Measurements from ENCODE around the gene TRIP13.

The TRIP13 gene

GRCh38 chr5:865771-866170 lies 26.9 kb upstream of the TRIP13 start:
- no peak overlapping the region for H3K4me3 ChIP-seq (ENCODE audit: low read length)
- H3K4me1 ChIP-seq (ENCODE audit: low read length), result no peaks in the 10 kb centered on the region
- H2AFZ ChIP-seq (ENCODE audit: low read length), result no peak overlapping the region

GRCh38 chr5:867300-867870 lies 25.3 kb upstream of the TRIP13 start:
- Histone ChIP-seq H4K20me1 (ENCODE audit: insufficient read depth, low read length) (no peaks in the 10 kb centered on the region), H3K27ac (ENCODE audit: low read length) (no peak overlapping the region)

More at GRCh38 chr5:865771-866170, 26.9 kb upstream of the TRIP13 start:
- Histone ChIP-seq H3K79me2 (ENCODE audit: low read length) (no peaks in the 10 kb centered on the region), H3K9me2 (replicated peaks; ENCODE audit: insufficient read depth, low read length) (no peaks in the 10 kb centered on the region), H3K27ac (ENCODE audit: low read length) (no peak overlapping the region), H3K27me3 (replicated peaks; ENCODE audit: insufficient read depth, low read length) (no peaks in the 10 kb centered on the region), H3K9me3 (replicated peaks; ENCODE audit: insufficient read depth, low read length) (no peaks in the 10 kb centered on the region), H3K4me2 (ENCODE audit: low read depth, low read length) (no peak overlapping the region), H3F3A (ENCODE audit: insufficient read depth, low read length) (no peaks in the 10 kb centered on the region), H4K20me1 (ENCODE audit: insufficient read depth, low read length) (no peaks in the 10 kb centered on the region), H3K36me3 (replicated peaks; ENCODE audit: insufficient read depth, low read length) (no peaks in the 10 kb centered on the region), H3K9ac (ENCODE audit: low read length) (no peak overlapping the region)
- TF ChIP-seq EZH2 (optimal IDR thresholded peaks at IDR 0.05; ENCODE audit: low read depth, low read length), result no peak
- no peak for TF ChIP-seq EZH2phosphoT487 (IDR thresholded peaks at IDR 0.05; ENCODE audit: low read length)
- TF ChIP-seq CTCF (IDR thresholded peaks at IDR 0.05; ENCODE audit: low read length), result no peak
- DNase-seq, result no peak

GRCh38 chr5:868428-869135 lies 24.1 kb upstream of the TRIP13 start:
- Histone ChIP-seq H3K4me1 (ENCODE audit: low read length) (no peaks in the 10 kb centered on the region), H3K27me3 (replicated peaks; ENCODE audit: insufficient read depth, low read length) (no peaks in the 10 kb centered on the region), H3K4me2 (ENCODE audit: low read depth, low read length) (no peak overlapping the region), H3K9me3 (replicated peaks; ENCODE audit: insufficient read depth, low read length) (no peaks in the 10 kb centered on the region), H3K27ac (ENCODE audit: low read length) (no peak overlapping the region), H3K36me3 (replicated peaks; ENCODE audit: insufficient read depth, low read length) (peaks cover 9% of the 10 kb centered on the region; the same call in 1 of the 2 replicates), H4K20me1 (ENCODE audit: insufficient read depth, low read length) (no peaks in the 10 kb centered on the region), H3K9ac (ENCODE audit: low read length) (no peak overlapping the region), H3K4me3 (ENCODE audit: low read length) (no peak overlapping the region), H3K79me2 (ENCODE audit: low read length) (no peaks in the 10 kb centered on the region; the same call in 1 of the 2 replicates), H3K9me2 (replicated peaks; ENCODE audit: insufficient read depth, low read length) (no peaks in the 10 kb centered on the region), H3F3A (ENCODE audit: insufficient read depth, low read length) (no peaks in the 10 kb centered on the region), H2AFZ (ENCODE audit: low read length) (no peak overlapping the region)
- TF ChIP-seq EZH2 (optimal IDR thresholded peaks at IDR 0.05; ENCODE audit: low read depth, low read length) (no peak), CTCF (IDR thresholded peaks at IDR 0.05; ENCODE audit: low read length) (no peak), EZH2phosphoT487 (IDR thresholded peaks at IDR 0.05; ENCODE audit: low read length) (no peak)
- no peak for DNase-seq

More at GRCh38 chr5:867300-867870, 25.3 kb upstream of the TRIP13 start:
- Histone ChIP-seq H2AFZ (ENCODE audit: low read length) (no peak overlapping the region), H3F3A (ENCODE audit: insufficient read depth, low read length) (no peaks in the 10 kb centered on the region), H3K9ac (ENCODE audit: low read length) (no peak overlapping the region), H3K27me3 (replicated peaks; ENCODE audit: insufficient read depth, low read length) (no peaks in the 10 kb centered on the region), H3K9me3 (replicated peaks; ENCODE audit: insufficient read depth, low read length) (no peaks in the 10 kb centered on the region), H3K4me3 (ENCODE audit: low read length) (no peak overlapping the region), H3K79me2 (ENCODE audit: low read length) (no peaks in the 10 kb centered on the region; the same call in 1 of the 2 replicates), H3K4me2 (ENCODE audit: low read depth, low read length) (no peak overlapping the region), H3K4me1 (ENCODE audit: low read length) (no peaks in the 10 kb centered on the region), H3K36me3 (replicated peaks; ENCODE audit: insufficient read depth, low read length) (peaks cover 9% of the 10 kb centered on the region; the same call in 1 of the 2 replicates), H3K9me2 (replicated peaks; ENCODE audit: insufficient read depth, low read length) (no peaks in the 10 kb centered on the region)
- no peak for TF ChIP-seq CTCF (IDR thresholded peaks at IDR 0.05; ENCODE audit: low read length)
- TF ChIP-seq EZH2 (optimal IDR thresholded peaks at IDR 0.05; ENCODE audit: low read depth, low read length), result no peak
- no peak for TF ChIP-seq EZH2phosphoT487 (IDR thresholded peaks at IDR 0.05; ENCODE audit: low read length)
- no peak for DNase-seq

Measured in MM.1S (cell line).